A549 treated with Hydrocortisone at 1 μM for 4 hours (cell line): ENCODE measurements around the gene SHQ1. TPM values are rescaled to one million over a fixed set of nuclear protein-coding genes. Genes with fewer than 3 reads are reported as not detected.

Source experiments
- total RNA-seq: library from RNA; stranded (reverse); fragments of 200-300 nt; extraction: Qiagen RNA extraction; gene quantifications from 5 replicates; pipeline ENCODE4 v1.2.3, GENCODE V29; 2022

SHQ1 gene
- 16.3 to 21.1 TPM (median 17.0 TPM) in 5 replicates for total RNA-seq

DNA sequence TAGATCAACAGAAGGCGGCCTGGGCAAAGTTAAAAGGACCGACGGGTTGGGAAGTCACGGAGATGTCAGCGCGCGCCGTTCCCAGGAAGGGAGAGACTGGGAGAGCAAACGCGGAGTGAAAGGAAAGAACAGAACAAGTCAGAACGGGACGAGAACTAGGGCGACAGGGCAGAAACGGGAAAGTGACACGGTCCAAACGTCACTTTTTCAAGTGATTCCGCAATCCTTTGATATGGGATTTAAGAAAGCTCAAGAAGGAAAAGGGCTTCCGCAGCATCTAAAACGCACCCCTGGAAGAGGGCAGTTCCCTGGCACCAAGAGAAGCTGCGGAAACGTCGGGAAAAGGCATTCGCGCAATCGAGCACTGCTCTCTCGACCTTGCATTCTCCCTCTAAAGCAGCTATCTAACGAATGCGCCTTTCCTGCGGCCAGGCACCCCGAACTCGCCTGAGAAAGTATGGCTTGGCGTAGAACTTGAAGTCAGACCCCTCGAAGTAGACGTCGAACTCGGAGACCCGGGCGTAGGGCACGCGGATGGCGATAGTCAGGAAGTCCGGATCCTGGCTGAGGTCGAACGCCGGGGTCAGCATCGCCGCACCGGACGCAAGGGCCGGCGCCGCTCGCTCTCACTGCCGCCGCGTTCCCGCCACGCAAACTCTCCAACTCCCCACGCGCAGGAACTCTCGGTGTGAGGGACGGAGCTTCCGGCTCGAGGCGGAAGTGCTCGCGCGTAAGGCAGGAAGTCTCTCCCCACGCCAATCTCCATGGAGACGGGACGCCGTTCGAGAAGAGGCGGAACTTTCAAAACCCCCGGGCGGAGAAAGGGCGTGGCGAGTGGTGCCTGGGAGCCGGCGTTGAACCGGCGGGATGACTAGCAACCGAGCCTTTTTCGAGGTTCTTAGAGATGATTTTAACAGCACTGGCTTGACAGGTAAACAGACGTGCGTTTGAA lies at the start of gene SHQ1:
TSS of gene SHQ1 (minus strand) at position 695 of the 952 bp plus-strand sequence. CDS start at position 590, 105 bp downstream.

DNA sequence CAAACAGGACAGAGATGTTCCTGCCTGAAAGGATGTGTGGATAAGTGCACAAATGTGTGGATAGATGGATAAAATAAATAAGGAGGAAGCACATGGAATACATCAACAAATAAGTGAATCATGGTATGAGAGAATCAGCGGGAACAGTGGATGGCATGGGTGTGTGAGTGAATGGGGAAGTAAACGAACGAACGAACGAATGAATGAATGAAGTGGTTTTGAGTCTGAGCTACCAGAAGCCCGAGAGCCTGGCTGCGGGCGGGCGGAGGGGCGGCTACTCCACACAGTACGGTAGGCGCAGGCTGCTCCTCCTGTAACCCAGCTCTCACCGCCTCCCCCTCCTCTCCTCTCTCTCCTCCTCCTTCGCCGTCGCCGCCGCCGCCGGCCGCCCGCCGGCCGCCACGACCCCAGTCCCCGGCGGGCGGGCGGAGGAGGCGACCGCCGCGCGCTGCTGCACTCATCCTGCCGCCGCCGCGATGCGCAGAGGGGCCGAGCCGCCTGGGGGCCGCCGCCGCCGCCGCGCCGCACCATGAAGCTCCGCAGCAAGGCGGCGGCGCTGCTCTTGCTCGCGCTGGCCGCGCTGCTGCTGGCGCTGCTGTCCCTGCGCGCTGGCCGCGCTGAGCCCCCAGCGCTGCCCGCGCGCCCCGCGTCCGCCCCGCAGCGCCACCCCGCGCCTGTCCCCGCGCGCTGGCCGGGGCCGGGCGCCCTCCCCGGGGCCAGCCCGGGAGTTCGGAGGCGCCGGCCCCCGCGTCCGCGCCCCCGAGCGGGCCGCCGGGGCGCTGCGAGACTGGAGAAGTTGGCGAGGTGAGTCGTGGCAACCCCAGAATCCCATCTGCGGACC lies 39.7 kb upstream of the SHQ1 start, which contains the start of gene GXYLT2:
TSS of gene GXYLT2 (plus strand) at position 342 of the 841 bp plus-strand sequence. CDS start at position 530, 188 bp downstream.

Other genes starting within 250 kb of the SHQ1 start
- gene GXYLT2, start 39.6 kb upstream of the SHQ1 start, total RNA-seq = 0.87 to 1.2 TPM (median 1.1 TPM) in 5 replicates
- gene PPP4R2, start 148.4 kb upstream of the SHQ1 start, total RNA-seq = 35.2 to 44.2 TPM (median 42.4 TPM) in 5 replicates
- 0.23 to 0.63 TPM (median 0.39 TPM) in 5 replicates for gene EBLN2, start 213.2 kb upstream of the SHQ1 start, total RNA-seq